ENCODE results near the gene EPS8. TPM values are rescaled to one million over a fixed set of nuclear protein-coding genes. Genes with fewer than 3 reads are reported as not detected.

The EPS8 gene
- total RNA-seq, 1 donor from 2014 or later = 35.3 TPM

DNA sequence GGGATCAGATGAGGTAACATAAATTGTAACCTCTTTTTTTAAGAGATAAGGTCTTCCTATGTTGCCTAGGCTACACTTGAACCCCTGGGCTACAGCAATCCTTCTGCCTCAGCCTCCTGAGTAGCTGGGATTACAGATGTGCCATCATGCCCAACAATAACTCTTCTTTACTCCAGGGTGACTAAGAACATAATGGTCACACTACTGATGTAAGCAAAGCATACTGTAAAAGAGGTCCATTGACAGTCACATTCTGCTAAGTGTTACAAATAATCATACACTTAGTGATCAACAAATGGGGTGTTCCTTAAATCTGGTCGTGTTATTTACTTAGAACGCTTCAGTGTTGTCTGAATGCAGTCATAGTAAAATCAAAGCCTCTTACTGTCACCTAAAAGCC lies 68.9 kb downstream of the EPS8 start:
- Histone ChIP-seq H3K4me3 (ENCODE audit: low read depth, low read length) (no peak overlapping the region), H3K27me3 (ENCODE audit: control insufficient read depth, insufficient read depth, low read length) (no peaks in the 10 kb centered on the region), H3K36me3 (ENCODE audit: control insufficient read depth, insufficient read depth, low read length) (no peaks in the 10 kb centered on the region)
- no peak for DNase-seq (ENCODE audit: low read depth)
- TF ChIP-seq, protein P1, sequence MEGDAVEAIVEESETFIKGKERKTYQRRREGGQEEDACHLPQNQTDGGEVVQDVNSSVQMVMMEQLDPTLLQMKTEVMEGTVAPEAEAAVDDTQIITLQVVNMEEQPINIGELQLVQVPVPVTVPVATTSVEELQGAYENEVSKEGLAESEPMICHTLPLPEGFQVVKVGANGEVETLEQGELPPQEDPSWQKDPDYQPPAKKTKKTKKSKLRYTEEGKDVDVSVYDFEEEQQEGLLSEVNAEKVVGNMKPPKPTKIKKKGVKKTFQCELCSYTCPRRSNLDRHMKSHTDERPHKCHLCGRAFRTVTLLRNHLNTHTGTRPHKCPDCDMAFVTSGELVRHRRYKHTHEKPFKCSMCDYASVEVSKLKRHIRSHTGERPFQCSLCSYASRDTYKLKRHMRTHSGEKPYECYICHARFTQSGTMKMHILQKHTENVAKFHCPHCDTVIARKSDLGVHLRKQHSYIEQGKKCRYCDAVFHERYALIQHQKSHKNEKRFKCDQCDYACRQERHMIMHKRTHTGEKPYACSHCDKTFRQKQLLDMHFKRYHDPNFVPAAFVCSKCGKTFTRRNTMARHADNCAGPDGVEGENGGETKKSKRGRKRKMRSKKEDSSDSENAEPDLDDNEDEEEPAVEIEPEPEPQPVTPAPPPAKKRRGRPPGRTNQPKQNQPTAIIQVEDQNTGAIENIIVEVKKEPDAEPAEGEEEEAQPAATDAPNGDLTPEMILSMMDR (IDR thresholded peaks at IDR 0.05; ENCODE audit: insufficient read depth, low read length, severe bottlenecking) = no peak
- FAIRE-seq = no peak

DNA sequence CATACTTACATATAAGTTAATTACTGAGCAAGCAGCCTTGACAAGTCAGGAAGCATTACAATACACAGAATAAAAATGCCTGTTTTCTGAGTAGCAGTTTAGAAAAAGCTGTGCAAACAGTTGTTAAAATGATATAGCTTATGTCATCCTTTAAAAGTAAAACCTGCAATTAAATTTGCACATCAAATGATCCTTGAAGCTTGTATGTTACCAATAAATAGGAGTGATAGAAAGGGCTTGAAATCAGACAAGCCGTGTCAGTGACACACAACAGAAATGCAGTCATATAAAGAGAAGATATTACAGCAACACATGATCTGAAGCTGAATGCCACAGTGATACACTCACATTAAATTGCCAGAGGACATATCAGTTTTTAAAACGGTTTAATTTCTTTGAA lies 70.0 kb downstream of the EPS8 start:
- Histone ChIP-seq H3K4me3 (ENCODE audit: low read depth, low read length) (no peak overlapping the region), H3K36me3 (ENCODE audit: control insufficient read depth, insufficient read depth, low read length) (no peaks in the 10 kb centered on the region), H3K27me3 (ENCODE audit: control insufficient read depth, insufficient read depth, low read length) (no peaks in the 10 kb centered on the region)
- peak; percentile 21 for DNase-seq (ENCODE audit: low read depth)
- FAIRE-seq = no peak
- TF ChIP-seq, protein P1 (IDR thresholded peaks at IDR 0.05; ENCODE audit: insufficient read depth, low read length, severe bottlenecking) = no peak

DNA sequence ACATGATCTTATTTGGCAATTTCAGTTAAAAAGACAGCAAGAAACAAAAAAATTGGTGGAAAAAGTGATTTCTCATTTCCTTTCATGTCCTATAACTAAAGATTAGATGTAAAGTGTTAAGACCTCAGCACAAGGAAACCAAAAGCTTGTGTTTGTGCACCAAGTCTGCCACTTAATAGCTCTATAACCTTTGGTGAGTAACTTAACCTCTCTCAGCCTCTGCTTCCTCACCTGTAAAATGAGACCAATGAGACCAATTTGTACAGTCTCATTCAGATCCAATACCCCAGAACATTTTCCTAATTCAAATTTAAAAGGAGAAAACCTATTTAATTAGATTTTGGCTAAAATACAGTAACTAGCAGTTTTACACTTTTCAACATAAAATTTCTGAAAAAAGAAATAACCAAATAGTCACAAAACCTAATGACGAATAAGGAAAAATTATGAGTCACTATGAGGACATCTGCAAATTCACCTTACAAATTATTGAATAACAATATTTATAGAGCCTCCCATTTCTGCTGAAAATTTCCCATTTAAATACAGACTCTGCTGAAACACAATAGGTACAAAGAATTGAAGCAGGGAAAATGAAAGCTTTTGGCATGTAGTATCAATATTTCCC lies 71.1 kb downstream of the EPS8 start:
- Histone ChIP-seq H3K27me3 (ENCODE audit: control insufficient read depth, insufficient read depth, low read length) (no peaks in the 10 kb centered on the region), H3K36me3 (ENCODE audit: control insufficient read depth, insufficient read depth, low read length) (no peaks in the 10 kb centered on the region), H3K4me3 (ENCODE audit: low read depth, low read length) (no peak overlapping the region)
- DNase-seq (ENCODE audit: low read depth) (no peak), FAIRE-seq (no peak)
- TF ChIP-seq, protein P1 (IDR thresholded peaks at IDR 0.05; ENCODE audit: insufficient read depth, low read length, severe bottlenecking) = no peak

DNA sequence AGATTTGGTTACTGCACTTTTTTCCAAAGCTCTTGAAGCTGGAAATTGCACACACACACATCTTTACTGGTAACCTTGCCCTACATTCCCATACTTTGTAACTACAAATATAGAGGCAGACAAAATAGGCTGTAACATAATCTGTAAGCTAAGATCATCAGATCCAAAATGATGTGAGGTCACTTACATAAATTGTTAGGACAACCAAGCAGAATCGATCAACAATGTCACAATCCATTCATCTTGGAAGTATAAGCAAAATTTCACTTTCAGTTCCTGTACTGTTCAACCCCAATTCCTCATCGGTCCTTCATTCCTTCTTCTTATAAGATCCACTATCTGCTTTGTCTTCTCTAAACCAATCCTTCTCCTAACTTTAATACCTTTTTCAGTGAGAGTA lies 72.6 kb downstream of the EPS8 start:
- H3K27me3 ChIP-seq (ENCODE audit: control insufficient read depth, insufficient read depth, low read length) = no peaks in the 10 kb centered on the region
- no peak for FAIRE-seq
- H3K4me3 ChIP-seq (ENCODE audit: low read depth, low read length) = no peak overlapping the region
- H3K36me3 ChIP-seq (ENCODE audit: control insufficient read depth, insufficient read depth, low read length) = no peaks in the 10 kb centered on the region
- DNase-seq (ENCODE audit: low read depth) = no peak
- TF ChIP-seq, protein P1 (IDR thresholded peaks at IDR 0.05; ENCODE audit: insufficient read depth, low read length, severe bottlenecking) = no peak

DNA sequence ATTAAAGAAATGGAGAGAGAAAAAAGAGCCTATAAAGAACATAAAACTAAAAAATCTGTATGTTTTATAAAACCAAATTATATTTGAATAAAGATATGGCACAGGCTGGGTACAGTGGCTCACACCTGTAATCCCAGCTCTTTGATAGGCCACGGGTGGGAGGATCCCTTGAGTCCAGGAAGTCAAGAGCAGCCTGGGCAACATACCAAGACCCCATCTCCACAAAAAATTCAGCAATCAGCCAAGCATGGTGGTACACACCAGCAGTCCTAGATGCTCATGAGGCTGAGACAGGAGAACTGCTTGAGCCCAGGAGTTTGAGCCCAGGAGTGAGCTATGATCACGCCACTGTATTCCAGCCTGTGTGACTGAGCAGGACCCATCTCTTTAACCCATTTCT lies 74.9 kb downstream of the EPS8 start:
- no peak for FAIRE-seq
- DNase-seq (ENCODE audit: low read depth) = no peak
- Histone ChIP-seq H3K36me3 (ENCODE audit: control insufficient read depth, insufficient read depth, low read length) (no peaks in the 10 kb centered on the region), H3K27me3 (ENCODE audit: control insufficient read depth, insufficient read depth, low read length) (no peaks in the 10 kb centered on the region), H3K4me3 (ENCODE audit: low read depth, low read length) (no peak overlapping the region)
- TF ChIP-seq, protein P1 (IDR thresholded peaks at IDR 0.05; ENCODE audit: insufficient read depth, low read length, severe bottlenecking) = no peak
